Globus pallidus (tissue), 1 donor: Measurements from ENCODE around the gene TPST1.
"Not testable (repeated sequence)": the region's sequence is repeated elsewhere in the genome, so short reads cannot be mapped to it uniquely, and the experiment has no call there.

Source experiments
- DNase-seq: peaks from one replicate; pipeline ENCODE4 v3.0.0-alpha.2; 2015; ENCODE audit warnings: low spot score

TPST1 gene

DNA sequence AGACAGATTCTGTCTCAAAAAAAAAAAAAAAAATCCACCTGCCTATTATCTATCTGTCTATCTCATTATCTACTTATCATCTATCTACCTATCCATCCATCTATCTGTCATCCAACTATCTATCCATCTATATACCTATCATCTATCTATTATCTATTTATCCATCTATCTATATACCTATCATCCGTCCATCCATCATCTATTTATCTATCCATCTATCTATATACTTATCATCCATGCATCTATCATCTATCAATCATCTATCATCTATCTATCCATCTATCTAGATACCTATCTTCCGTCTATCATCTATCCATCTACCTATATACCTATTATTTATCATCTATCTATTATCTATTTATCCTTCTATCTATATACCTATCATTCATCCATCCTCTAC lies 16.5 kb upstream of the TPST1 start:
- no peak for DNase-seq

DNA sequence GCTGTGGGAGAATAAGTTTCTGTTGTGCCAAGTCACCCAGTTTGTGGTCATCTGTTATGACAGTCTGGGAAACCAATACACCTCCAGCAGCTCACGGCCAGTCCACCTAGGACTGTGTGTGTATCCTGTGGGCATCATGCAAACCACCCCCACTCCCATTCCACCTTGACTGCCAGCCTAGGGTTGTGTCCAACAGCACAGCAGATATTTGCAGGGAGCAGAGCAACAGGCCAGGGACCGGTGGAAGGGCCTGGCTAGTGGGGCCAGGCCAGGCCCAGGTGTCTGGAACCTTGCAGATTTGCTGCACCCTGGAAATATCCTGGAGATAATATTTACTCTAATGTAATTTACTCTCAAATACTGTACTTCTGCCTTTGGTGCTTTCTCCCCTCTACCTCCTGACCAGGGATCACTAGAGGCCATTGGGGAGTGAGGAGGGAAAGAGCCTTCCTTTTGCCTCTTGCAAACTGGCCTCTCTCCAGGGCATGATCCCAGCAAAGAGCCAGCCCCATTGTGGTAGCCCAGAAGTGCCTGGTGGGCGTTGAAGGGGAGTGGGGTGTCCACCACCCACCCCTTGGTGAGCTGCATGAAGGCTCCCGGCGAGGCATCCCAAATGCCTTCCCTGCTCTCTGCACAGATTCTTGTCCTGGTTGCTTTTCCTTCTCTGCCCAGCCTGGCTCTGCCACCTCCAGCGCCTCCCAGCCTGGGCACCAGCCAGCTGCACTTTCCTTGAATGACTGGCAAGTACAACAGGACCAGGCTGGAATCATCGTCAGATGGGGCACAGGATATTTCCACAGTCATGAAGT lies 15.2 kb upstream of the TPST1 start:
- no peak for DNase-seq

DNA sequence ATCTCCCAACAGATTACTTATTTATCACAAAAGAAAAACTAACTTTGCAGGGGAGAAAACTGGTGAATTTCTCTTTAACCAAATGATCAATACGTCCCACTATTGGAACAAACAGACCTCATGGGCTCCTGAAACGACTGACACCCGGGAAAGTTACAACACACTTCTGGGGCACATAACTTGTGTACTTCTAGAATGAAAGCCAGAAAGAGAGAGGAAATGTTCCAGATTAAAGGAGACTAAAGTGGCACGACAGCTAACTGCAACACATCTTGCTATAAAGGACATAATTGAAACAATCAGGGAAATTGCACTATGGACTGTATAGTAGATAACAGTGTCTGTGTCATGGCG lies 14.7 kb upstream of the TPST1 start:
- DNase-seq: no peak

DNA sequence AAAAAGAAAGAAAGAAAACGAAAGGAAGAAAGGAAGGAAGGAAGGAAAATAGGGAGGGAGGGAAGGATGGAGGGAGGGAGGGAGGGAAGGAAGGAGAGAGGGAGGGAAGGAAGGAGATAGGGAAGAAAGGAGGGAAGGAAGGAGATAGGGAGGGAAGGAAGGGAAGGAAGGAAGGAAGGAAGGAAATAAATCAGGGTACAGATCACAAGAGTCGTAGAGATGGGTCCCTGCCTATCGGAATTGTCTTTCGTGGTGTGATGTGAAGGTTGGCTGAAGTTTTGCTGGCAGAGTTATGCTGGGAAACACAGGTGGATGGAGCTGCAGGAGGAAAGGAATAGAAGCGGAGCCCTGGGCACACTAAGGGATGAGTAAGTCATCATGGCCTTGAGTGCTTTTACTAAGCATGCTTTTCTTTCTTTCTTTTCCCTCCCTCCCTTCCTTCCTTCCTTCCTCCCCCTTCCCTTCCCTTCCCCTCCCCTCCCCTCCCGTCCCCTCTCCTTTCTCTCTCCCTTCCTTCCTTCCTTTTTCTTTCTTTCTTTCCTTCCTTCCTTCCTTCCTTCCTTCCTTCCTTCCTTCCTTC lies 11.9 kb upstream of the TPST1 start:
- DNase-seq: no peak

DNA sequence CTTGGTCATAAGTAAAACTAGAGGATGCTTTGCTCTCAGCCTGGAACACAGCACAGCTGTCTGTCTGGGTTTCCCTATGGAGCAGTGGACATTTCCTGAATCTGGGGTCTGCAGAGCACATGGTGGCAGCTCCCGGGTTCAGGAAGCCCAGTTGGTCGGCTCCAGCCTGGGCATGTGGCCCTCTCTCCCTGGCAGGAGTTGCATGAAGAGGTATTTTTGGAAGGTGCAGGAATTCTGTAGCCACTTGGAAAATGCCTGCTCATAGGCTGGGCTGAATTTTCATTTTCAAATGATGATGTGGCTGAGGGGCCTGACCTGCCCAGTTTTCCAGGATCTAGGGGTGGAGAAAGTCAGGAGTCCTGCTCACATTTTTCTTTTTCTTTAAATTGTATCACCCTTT lies 6.7 kb upstream of the TPST1 start:
- DNase-seq: no peak

DNA sequence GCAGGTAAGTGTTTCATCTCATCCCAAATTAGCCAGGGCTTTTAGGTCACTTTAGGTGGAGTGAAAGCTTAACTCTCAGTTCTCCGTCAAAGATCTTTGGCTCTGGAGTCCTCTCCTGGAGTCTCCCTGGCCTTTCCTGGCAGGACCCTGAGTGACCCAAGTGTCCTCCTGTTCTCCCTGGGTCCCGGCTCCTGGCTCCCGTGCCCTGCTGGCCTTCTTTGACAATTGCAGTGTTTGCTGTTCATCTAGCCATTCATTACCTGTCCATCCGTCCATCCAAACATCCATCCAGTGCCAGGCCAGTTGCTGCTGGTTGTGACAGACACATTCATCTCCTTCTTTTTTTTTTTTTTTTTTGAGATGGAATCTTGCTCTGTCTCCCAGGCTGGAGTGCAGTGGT lies 6.2 kb upstream of the TPST1 start:
- DNase-seq: no peak

DNA sequence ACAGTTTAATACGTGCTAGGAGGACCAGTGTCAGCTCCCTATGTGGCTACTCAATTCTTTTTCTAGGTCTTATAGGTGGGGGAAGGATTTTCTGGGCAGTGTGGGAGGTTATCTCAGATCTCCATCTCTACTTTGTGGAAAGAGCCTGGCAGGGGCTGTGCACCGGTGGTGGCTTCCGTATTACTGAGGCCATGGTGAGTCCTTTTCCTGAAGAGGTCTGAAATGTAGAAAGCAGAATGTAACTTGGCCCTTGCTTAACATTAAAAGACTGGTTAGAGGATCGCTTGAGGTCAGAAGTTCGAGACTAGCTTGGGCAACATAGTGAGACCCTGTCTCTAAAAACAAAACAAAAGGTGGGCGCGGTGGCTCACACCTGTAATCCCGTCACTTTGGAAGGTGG lies 2.7 kb upstream of the TPST1 start:
- DNase-seq: no peak

DNA sequence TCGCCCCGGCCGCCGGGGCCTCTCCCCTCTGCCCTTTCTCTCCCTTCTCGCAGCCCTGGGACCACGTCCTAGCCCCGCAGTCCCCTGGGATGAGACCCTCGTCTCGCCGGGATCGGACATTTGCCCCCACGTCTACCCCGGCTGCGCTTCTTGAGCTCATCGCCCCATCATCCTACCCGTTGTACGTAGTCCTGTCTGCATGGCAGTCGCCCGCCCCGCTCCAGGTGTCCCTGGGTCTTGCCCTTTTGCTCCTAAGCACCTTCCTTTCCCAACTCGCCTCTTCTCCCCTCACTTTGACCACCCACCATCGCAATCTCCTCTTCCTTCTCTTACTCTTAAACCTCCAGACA lies 582 bp downstream of the TPST1 start:
- DNase-seq: no peak

DNA sequence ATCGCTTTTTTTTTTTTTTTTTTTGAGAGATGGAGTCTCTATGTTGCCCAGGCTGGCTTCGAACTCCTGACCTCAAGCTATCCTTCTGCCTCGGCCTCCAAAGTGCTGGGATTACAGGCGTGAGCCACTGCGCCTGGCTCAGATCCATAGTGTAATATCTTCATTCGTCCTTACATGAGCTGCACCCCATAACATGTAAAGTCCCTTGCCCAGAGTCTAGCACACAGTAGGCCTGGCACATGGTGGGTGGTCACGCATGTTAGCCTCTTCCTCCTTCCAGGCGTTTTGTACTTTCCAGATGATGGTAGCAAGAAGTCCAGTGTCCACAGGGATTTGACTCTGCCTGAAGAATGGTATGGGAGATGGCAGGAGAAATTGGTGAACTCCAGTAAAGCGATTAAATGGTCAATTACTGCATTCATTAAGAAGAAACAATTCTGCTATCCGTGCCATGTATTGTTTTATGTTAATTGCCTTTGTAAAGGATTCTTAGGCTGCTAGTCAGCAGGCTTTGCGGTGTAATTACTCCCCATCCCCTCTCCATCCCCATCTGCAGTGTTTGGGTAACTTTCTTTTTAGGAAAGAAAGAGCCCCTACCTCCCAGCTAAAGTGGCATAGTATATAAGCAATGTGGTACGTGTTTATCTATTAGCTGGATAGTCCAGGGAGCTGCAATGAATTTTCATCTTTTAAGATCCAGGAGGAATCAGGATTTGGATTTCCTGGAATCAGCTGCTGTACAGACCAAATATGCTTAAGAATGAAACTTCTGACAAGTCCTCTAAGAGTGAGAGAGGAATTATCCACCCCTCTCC lies 1.2 kb downstream of the TPST1 start:
- DNase-seq: no peak

DNA sequence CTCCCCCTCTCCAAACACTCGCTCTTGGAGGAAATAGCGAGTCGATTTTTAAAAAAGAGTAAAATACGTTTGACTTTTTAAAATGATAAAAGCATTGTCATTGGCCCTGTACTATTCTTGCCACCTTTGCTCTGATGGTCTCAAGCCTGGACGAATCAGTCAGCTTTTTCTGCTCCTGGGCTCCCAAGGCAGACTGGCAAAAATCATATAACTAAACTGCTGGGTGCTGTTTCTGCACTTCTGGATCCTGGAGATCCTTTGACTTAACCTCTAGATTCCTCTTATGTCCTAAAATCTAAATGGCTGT lies 1.8 kb downstream of the TPST1 start:
- no peak for DNase-seq

DNA sequence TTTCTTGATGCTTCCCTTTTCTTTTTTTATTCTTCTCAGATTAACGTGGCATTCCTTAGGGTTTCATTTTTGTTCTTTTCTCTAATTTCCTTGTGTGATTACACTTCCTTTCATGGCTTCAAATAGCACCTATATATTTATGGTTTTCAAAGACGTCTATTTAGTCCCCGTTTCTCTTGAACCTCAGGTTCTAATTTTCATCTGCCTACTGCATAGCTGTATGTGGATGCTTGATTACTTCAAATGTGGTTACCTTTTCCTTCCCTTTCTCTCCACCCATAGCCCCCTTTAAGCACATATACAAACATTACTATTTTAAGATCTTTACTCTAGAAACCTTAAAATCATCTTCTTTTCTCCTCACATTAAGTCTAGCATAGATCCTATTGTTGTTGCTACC lies 2.4 kb downstream of the TPST1 start:
- DNase-seq: no peak

DNA sequence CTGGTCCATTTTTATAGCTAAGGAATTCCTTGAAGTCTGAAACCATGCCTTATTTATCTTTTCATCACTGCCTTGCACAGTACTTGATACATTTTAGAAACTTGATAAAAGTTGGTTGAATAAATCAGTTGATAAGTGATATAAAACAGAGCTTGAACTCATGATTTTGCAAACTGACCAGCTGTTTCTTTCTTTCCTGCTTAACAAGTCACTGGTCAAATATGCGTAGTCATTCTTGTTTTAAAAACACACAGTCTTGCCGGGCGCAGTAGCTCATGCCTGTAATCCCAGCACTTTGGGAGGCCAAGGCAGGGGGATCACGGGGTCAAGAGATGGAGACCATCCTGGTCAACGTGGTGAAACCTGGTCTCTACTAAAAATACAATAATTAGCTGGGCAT lies 6.3 kb downstream of the TPST1 start:
- no peak for DNase-seq

DNA sequence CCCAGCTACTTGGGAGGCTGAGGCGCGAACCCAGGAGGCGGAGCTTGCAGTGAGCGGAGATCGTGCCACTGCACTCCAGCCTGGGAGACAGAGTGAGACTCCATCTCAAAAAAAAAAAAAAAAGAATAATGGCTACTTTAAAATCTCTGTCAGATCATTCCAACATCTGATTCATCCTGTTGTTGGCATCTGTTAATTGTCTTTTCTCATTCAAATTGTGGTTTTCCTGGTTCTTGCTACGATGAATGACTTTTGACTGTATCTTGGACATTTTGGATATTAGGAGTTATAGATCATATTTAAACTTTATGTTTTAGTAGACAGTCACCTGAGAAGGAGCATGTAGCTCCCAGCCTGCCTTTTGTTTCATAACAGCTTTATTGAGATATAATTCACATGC lies 8.5 kb downstream of the TPST1 start:
- DNase-seq: no peak

DNA sequence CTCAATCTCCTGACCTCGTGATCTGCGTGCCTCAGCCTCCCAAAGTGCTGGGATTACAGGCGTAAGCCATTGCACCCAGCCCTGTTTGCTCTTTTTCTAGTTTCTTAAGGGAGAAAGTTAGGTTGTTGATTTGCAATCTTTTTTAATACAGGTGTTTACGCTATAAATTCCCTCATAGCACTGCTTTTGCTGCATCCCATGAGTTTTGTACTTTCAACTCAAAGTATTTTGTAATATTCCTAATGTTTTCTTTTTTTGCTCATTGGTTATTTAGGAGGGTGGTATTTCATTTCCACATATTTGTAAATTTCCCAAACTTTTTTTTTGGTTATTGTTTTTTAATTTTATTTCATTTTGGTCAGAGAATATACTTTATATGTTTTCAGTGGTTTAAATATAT lies 11.6 kb downstream of the TPST1 start:
- no peak for DNase-seq

DNA sequence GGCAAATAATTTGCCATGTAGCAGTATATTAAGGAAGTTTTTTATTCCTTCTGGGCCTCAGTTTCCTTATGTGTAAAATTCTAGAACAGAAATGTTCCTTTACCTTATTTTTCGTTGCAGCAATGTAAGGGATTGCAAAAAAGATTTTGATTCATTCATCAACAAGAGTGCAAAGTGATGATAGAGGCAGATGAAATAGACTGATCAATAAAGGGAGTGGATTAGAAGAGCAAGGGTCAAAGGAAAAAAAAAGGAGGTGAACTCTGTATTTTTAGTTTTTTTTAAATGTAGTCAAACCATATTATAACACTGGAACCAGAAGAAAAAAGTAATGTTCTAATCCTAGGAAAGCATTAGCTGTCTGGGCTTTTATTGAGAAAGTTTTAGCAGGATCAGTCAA lies 14.7 kb downstream of the TPST1 start:
- DNase-seq: no peak

DNA sequence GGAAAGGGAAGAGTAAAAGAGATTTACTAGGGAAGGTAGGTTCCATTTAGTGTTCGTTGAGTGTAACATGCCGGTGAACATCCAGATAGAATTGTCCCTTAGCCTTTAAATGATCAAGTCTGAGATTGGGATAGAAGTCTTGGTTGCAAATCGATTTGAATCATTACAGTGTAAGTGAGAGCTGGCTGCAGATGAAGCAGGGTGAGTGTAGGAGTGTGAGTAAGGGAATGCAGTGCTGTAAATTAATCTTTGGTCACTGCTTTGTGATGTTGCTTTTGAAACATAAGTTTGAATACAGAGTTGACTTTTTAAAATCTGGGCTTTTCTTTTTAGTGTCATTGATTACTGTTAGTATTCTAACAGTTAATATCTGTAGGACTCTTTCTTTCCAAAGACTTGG lies 16.3 kb downstream of the TPST1 start:
- no peak for DNase-seq

DNA sequence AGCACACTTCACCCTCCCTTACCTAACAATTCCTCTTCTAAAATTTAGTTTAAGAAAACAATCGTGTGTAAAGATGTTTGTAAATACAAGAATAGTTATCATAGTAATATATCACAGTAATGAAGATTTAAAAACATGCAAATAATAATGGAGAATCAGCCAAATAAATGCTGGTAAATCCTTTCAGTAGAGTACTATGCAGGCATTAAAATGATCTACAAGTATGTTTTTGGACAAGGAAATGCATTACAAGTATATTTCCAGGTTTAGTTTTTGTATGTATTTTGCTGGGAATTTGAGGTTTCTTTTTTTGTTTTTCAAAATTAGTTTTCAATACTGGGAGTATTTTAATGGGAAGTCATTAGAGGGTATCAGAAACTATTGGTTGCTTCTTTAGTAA lies 22.7 kb downstream of the TPST1 start:
- DNase-seq: no peak

DNA sequence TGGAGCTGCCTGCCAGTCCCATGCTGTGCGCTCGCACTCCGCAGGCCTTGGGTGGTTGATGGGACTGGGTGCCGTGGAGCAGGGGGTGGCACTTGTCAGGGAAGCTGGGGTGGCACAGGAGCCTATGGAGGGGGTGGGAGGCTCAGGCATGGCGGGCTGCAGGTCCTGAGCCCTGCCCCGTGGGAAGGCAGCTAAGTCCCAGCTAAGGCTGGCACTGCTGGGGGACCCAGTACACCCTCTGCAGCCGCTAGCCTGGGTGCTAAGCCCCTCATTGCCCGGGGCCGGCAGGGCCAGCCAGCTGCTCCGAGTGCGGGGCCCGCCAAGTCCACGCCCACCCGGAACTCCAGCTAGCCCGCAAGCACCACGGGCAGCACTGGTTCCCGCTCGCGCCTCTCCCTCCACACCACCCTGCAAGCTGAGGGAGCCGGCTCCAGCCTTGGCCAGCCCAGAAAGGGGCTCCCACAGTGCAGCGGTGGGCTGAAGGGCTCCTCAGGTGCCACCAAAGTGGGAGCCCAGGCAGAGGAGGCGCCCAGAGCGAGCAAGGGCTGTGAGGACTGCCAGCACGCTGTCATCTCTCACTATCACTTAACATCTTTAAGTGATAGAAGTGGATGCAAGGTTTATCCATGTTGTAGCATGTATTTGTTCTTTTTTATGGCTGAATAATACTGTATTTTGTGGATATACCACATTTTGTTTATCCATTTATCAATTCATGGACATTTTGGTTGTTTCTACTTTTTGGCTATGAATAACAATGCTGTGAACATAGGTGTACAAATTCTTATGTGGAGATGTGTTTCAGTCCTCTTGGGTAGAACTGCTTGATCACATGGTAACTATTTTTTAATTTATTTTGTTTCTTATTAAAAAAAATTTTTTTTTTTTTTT lies 26.4 kb downstream of the TPST1 start:
- DNase-seq: not testable (repeated sequence)

DNA sequence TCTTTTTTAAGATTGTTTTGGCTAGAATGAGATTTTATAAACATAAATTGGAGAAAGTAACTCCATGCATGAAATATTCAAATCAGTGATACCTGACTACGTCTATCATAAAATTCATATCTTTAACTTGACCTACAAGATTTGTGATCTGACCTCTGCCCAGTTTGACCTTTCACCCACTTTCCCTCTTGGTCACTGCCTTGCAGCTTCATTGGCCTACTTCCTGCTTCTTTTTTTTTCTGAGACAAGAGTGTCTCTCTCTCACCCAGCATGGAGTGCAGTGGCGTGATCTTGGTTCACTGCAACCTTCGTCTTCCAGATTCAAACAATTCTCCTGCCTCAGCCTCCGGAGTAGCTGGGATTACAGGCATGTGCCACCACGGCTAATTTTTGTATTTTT lies 28.5 kb downstream of the TPST1 start:
- no peak for DNase-seq

DNA sequence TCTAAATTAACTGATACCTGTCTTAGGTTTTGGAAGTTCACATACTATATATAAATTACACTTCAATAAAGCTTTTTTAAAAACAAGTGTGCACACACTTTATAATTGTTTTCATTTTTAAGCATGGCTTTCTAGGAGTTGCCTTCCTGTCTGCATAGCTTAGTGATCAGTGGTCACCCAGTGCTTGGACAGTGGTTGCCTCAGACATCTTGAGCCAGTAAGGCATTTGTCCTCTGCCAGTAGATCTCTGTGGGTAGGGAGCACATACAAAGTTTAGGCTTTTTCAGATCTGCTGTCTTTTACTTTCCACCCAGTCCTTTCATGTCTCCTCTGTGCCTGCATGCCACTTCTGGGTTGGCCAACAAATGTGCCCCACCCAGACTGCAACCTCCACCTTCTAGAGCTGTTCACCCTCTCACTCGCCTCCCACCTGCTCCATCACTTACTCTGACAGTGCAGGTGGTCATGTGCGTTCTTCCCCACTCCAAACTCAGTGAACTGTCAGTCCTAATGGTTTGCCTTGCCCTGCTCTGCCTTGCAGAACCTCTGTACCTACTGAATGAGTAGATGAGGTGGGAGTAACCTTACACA lies 31.7 kb downstream of the TPST1 start:
- DNase-seq: no peak

DNA sequence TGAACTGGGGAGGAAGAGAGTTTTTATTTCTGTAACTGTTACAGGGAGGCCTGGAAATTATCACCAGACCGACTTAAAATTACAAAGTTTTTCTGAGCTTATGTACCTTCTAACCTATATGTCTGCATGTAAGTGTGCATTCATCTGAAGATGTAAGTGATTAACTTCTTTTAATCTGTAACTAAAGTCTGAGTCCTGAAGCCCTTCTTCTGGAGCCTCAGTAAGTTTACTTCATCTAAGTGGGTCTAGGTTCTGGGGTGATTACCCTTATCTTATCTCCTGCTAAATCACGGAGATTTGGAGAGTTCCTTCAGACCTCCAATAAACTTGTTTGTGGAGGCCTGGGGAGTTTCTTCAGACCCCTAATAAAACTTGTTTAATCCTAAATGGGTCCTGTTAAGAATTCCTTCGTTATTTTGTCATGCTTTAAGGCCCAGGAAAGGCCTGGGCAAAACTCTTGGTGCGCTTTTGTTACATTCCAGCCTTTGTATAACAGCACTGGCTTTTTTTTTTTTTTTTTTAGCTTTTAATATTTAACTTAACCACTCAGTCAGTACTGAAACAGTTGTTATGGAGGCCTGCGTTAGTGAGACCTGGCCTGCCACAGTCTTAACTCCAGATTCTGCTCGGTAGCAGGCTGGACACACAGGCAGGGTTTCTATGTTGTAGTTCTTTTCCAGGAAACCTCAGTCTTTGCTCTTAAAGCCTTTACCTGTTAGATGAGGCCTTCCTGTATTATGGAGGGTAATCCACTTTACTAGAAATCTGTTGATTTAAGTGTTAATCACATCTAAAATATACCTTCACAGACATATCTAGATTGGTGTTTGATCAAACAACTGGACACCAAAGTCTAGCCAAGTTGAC lies 33.0 kb downstream of the TPST1 start:
- no peak for DNase-seq
